KG1 (cell line): ENCODE measurements around the gene RFLNA.

Experiments
- DNase-seq: peaks from one replicate; lab custom pipeline; 2025; lab: John Stamatoyannopoulos, UW

The RFLNA gene

DNA sequence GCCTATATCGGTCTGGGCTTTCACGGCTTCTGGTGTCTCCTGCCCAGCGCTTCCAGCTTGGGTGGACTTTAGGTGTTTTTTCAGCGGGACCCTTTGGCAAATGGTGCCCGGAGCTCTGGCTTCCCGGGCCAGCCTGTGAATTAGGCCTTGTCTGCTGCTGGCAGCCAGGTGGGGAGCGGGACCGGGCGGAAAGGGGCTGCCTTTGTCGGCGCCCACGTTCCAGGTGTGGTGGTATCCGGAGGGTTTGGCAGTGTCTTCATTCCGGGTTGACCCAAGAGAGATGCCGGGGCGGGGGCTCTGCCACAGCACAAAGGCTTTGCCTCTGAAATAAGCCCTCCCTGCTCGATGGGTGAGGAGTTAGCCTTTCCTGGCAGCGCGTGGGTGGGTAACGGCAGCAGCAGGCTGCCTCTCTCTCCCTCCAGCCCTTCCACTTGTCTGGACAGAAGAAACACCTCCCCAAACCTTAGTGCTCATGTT lies 9.5 kb downstream of the RFLNA start:
- no peak for DNase-seq

DNA sequence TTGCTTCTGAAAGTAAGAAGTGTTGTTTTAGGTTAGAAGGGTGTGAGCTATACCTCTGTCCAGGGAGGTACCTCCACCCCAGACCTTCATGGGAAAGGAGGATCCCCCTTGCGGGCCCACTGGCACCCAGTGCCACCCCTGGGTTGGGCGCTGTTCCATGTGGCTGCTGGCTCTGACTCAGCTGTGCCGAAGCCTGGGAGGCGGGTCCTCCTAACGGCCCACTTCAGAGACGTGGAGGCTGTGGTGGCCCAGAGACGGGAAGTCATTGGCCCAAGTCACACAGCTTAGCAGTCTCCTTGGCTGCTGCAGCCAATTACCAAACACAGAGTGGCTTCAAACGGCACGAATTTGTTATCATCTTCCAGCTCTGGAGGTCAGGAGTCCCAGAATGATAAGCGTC lies 10.2 kb downstream of the RFLNA start:
- DNase-seq, result no peak

DNA sequence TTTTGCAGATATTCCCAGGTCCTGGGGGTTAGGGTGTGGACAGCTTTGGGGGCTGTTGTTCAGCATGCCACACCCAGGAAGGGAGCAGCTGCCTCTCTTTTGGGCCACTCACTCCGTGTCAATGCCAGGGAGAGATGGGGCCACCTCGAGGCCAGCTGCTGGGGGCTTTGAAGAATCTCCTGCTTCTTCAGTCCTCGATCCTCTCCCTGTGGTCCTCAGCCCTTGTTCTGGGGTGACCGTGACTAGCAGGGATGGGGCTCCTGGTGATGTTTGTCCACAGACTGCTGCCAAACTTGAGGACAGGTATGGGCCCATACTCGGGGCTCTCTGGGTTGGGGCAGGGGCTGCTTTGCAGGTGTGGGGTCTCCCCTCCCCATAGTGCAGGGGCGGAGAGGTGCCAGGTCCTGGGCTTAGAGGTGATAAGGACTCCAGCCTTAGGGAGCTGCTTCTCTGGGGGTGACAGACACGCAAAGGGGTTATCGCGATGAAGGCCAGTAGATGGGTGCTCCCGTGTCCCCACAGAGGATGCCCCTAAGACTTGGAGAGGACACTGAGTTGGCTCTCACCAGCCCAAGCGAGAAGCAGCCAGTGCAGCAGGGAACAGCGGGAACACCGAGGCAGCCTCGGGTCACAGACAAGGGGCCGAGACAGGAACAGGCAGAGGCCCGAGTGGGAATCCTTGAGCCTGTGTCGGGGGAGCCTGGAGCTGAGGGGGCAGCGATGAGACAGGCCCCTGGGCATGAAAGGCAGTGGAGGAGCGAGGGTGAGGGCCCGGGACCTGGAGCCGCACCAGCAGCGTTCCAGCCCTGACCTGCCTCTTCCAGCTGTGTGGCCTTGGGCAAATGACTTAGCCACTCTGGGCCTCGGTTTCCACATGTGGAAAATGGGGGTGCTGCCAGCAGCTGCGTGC lies 11.1 kb downstream of the RFLNA start:
- no peak for DNase-seq

DNA sequence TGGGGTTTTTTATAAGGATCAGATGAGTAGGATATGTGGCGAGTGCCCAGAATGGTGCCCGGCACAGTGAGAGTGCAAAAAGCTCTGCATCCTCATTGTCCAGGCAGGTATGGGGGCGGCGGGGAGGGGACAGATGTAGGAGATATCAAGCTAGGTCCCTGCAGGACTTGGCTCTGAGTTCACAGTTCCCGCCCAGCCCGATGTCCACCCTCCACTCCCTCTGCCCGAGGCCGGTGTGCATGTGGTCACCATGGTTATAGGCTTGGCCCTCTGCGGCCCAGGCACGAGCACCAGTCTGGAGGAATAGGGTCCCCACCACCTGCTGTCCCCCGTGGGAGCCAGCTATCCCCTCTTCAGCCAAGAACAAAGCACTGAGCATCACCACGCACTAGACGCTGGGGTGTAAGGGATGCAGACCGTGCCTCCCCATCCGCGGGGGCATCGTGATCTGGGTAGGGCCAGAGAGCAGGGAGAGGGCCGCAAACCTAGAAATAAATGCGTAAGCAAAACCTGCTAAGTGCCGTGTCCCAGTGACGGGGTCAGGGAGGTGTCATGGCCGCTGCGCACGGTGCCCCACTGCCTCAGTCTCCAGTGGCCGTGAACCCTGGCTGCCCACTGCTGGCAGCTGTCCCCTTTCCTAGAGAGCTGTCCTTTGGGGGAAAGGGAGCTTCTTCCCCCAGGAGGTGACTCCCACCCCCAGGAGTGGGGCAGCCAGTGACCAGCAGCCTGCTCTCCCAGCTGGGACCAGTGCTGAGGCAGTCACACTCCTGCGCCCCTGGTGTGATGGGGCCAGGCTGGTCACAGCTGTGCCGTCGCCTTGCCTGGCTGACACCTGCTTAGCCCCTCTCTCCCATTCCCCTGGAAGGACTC lies 12.0 kb downstream of the RFLNA start:
- DNase-seq, result no peak

DNA sequence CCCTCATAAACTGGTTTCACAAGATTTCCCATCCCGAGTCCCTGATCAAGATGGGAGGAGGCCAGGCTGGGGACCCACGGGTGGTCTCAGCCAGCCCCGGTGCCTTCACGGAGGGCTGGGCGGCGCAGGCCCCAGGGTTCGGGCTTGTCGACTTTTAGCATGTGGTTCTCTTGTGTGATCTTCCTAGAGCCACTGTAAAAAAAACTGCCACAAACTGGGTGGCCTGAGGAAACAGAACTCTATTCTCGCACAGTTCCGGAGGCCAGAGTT lies 12.6 kb downstream of the RFLNA start:
- DNase-seq, result no peak

DNA sequence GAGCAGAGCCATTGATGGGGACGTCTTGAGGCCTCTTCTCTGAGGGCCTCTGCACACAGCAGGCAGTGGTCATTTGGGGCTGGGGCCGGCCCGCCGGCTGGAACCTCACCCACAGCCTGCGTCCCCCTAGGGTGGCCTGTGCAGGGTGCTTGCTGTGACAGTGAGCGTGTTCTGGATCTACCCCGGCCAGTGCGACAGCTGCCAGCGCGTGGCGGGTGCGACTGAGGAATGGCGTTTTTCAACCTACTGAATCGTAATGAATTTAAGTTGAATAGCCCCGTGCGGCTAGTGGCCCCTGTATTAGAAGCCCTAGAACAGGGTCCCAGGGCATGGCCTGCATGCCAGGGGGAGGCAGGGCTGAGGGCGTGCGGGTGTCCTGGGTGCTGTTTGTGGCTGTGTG lies 13.8 kb downstream of the RFLNA start:
- no peak for DNase-seq

DNA sequence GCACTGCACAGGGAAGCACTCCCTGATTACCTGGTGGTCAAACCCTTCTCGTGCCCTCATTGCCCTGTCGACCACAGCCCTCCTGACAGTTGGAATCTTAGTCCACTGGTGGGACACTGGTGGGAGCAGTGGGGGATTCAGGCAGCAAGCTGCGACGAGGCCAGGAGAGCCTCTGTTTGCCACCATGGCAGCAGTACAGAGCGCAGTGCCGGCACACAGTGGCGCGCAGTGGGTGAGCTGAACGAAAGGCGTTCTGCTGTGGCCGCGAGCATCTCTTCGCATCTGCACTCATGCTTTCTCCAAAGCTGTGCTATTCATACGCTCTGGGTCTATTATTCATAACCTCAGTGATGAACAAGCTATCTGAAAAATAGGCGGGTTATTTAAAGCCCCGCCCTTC lies 14.3 kb downstream of the RFLNA start:
- DNase-seq, result no peak

DNA sequence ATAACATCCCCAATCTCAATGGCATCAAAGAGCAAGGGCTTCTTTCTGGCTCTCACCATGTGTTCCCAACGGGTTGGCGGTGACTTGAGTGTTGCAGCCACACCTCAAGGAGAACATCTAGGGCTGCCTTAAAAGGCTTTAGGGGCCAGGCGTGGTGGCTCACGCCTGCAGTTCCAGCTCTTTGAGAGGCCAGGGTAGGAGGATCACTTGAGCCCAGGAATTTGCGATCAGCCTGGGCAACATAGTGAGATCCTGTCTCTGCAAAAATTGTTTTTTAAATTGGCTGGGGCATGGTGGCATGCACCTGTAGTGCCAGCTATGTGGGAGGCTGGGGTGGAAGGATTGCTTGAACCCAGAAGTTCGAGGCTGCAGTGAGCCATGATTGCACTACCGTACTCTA lies 14.9 kb downstream of the RFLNA start:
- DNase-seq, result no peak

DNA sequence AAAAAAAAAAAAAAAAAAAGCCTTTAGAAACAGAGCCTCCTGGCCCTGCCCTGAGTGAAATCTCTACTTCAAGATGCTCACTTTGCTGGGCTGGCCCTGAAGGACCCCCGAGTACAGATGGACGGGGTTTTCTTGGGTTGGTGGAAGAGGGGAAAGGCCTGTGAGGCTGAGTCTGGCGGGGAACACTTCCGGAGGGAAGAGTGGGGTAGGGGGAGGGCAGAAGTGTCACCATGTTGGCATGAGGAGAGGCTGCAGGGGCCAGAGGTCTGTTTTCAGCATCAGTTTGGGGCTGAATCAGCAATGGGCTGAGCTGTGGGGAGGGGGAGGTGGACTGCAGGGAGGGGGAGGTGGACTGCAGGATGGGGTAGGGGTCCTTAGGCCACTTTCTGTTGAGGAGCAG lies 15.3 kb downstream of the RFLNA start:
- DNase-seq, result no peak

DNA sequence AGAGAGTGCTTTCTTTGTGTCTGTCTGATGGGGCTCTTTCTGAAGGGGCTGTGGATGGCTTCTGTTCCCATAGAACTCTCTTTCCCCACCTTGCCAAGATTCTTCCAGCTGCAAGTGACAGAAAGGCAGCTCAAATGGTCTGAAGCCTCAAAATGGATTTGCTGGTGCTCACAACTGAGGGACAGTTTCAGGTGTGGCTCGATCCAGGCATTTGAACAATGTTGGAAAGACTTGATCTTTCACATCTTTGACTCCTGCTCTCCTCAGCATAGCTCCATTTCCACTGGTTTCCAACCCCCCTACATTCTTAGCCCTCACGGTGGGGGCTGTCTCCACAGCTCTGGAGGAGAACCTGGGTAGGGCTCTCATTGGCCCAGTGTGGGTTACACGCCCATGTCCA lies 15.9 kb downstream of the RFLNA start:
- DNase-seq, result no peak

DNA sequence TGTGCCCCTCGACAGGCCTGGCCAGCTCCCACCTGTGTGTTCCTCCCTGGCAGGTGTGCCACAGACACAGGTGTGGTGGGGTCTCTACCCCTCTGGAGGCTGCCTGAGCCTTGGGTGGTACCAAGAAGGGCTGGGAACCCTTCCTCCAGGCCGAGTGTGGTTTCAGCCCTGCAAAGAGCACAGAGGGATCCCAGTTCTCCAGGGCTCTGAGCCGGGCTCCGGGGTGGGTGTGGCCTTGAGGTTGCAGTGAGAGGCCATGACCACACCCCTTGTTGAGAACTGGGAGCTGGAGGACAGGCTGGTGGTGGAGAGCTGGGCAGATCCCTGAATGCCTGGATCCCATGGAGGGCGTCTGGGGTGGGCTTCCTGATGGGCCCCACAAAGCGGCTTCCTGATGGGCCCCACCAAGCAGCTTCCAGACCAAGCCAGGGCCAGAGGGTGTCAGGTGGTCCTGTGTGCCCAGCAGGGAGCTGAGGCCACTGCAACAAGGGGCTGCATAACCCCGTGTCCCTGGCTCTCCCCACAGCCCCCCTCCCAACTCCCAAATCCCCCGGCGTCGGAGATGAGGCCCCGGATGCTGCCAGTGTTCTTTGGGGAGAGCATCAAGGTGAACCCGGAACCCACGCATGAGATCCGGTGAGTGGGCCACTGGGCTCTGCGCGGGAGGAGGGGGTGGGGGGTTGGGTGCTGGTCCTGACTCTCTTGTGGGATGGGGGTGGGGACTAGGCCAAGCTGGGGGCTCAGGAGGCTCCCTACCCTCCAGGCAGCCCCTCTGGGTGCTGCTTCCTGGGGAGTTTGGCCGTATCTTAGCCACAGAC lies 16.6 kb downstream of the RFLNA start:
- DNase-seq, result no peak

DNA sequence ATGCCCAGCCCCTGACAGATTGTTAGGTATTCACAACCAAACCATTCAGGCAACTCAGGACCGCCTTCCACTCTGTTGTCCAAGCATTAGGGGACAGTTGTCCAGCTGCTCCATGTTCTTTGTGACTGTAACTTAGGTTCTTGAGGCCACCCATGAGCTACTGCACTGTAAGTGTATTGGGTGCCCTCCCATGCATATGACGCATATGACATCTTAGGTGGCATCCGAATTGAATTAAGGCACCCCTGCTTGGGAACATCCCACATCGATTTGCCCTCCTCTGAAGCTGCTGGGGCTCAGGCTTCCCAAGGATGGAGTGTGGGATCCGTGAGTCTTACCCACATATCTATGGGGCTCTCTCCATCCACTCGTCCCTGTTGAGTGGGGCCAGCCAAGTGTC lies 17.7 kb downstream of the RFLNA start:
- no peak for DNase-seq

DNA sequence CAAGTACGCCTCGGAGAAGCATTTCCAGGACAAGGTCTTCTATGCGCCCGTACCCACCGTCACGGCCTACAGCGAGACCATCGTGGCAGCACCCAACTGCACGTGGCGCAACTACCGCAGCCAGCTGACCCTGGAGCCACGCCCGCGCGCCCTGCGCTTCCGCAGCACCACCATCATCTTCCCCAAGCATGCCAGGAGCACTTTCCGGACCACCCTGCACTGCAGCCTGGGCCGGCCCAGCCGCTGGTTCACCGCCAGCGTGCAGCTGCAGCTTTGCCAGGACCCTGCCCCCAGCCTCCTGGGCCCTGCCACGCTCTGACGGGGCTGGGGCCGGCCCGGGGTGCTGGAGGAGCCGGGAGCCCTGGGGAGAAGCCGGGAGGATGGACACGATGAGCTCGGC lies 19.3 kb downstream of the RFLNA start:
- no peak for DNase-seq

DNA sequence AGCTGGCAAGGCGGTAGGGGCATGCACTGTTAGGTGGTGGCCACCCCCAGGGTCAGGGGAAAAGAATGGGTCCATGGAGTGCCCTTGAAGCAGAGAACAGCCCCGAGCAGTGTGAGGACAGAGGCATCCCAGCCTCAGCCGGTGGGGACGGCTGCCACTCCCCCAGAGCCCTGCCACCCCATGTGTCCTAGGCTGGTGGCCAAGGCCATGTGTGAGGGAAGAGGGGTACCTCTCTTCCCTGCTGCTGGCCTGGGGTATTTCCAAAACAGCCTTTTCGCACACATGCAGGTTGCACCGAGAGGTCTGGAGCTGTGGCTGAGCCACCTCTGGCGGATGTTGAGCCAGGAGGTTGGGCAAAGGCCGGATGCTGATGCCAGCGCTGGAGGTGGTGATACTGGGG lies 19.9 kb downstream of the RFLNA start:
- no peak for DNase-seq

DNA sequence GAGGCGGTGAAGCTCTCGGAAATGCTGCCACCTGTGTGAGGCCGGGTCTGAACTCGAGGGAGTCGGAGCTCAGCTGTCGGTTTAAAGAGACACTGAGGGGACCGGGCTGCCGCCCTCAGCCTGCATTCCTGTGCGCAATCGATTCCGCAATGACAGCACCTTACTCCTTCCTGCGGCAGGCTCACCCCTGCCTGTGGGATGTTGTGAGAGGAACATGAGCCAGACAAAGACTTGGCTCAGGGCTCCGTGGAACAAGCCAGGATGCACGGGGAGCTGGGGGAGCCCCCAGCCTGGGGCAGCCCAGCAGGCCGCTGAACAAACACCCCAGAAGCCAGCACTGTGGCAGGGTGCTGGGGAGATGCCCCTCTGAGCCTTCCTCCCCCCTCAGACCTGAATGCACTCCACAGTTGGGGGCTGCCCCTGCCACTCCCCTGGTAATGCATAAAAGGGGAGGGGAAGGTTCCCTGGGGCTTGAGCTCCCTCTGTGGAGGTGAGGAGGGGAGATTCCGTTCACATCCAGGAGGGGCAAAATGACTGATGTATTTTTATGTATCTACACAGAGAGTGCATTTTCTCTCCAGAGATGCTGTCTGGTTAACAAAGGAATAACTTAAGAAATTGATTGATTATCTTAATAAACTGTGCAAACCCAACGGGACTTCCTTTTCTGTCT lies 20.6 kb downstream of the RFLNA start:
- DNase-seq, result no peak

DNA sequence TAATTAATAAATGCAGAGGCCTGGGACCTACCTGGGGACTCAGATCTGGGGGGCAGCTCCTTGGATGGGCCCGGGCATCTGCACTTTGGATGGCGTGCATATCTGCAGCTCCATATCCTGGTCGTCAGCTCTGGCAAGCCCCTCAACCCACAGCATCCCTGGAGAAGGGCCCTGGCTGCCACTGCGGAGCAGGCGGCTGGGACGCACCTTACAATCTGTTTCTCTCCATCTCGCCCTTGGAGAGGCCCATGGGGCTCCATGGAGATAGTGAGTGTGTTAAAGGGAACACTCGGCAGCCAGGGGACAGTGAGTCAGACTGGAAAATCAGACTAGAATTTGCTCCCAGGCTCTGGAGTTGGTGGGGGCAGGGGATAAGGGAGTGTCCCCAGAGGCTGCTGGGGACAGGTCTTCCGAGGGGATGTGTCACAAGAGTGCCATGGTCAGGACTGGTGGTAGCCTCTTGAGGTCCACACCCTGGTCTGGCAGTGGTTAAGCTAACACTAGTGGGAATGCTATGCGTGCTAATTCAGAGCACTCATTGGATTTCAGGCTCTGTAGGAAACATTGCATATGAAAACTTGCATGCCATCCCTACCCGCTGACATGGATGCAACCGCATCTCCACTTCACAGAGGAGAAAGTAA lies 21.5 kb downstream of the RFLNA start:
- DNase-seq, result no peak

DNA sequence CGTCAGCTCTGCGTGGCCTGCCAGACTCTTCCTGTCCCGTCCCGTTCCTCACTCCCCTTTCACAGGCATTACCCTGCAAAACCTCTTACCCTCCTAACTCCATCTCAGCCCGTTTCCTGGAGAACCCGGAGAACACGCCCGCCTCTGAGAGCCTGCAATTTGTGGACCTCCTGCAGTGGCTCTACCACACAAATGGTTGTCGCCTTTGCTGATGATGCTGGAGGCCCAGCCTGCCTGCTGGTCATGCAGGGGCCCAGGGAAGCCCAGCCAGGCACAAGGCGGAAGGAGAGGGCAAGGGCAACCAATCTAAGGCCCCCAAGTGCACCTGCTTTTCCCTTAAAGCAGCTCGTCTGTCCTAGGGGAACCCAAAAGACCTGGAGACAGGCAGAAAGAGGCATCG lies 22.5 kb downstream of the RFLNA start:
- no peak for DNase-seq

DNA sequence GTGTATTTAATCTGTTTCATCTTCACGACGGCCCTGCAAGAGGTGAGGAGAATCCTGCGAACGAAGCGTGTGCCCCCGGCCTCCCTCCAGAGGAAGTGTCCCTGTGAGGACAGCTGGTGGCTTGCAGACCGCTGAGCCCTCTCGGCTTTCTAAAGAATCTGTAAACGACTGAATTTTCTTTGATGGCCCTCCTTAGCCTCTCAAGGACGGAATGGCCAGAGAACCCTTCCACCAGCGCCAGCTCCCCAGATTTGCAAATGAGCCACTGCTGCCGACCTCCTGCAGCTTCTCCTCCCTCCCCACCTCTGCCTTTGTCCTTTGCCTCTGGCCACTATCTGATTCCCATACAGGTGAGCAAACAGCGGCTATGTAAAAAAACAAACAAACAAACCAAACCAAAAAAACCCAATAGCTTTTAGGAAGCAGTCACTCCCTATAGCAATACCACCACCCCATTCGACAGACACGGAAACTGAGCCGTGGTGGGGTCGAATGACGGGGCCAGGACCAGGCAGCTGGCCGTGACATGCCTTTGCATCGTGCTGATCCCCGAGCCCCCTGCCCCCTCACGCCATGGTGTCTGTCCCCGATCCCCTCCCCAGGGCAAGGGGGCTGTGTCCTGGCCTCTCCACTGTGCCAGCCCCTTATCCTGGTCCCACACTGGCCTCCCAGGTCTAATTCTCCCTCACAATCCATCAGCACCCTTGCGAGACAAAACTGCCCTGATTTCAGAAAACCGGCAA lies 23.6 kb downstream of the RFLNA start:
- no peak for DNase-seq

DNA sequence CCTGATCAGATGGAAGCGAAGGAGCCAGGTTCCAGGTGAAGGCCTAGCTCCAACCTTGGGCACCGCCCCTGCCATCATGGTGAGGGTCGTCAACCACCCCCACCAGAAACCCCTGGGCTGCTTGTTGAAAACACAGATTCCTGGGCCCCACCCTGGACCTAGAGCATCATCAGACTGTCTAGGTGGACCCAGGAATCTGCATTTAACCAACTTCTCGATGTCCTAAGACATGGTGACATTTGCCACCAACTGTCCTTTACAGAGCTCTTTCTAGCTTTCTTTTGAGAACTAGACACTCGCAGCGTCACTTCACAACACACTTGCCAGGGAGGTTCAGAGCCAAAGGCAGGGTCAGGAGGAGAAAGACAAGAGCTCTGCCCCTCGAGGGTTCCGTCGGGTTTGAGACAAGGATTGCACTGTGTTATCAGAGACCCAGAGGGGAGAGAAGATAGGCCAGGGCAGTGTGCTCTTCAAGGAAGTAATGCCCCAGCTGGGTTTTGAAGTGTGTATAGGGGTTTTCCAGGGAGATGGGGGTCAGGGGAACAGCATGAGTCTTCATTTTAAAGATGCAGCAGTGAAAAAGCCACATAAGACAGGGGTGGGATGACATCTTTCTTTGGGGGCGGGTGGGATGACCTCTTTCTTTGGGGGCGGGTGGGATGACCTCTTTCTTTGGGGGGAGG lies 24.6 kb downstream of the RFLNA start:
- no peak for DNase-seq

DNA sequence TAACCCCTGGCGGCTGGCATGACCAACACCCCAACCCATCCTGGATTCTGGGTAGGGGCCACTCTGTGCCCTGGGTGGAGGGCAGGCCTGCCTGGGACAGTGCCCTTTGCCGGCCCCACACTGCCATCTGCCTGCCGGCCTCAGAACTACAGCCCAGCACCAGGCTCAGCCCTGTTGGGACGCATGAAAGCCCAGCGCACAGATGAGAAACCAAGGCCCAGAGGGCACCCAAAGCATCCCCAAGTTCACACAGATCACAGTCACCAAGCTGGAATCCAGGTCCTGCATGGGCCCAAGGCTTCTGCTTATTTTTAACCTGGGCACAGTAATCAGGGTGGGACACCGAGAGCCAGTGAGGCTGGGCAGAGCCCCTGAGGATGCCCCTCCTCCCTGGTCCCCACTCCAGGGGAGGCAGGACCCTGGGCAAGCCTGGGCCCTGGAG lies 26.2 kb downstream of the RFLNA start:
- DNase-seq, result no peak
